ENCODE measurements around the gene CDK5RAP2.

DNA sequence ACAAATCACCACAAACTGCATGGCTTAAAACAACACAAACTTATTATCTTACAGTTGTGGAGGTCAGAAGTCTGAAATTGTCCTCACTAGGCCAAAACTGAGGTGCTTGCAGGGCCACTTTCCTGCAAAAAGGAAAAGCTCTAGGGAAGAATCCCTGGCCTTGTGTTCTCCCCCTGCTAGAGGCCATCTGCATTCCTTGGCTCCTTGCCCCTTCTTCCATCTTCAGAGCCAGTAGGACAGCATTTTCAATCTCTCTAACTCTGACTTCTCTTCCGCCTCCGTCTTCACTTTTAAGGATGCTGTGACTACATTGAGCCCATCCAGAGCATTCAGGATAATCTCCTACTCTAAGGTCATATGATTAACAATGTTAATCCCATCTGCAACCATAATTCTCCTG, 236.6 kb downstream of the CDK5RAP2 start:
- TF ChIP-seq ADNP (tag; IDR thresholded peaks at IDR 0.05) (no peak), ZNF124 (CRISPR knock-in tag; IDR thresholded peaks at IDR 0.05) (no peak), NR2C1 (IDR thresholded peaks at IDR 0.05) (no peak), NR2C1 (tag; IDR thresholded peaks at IDR 0.05) (no peak), SMARCA5 (IDR thresholded peaks at IDR 0.05) (no peak), FOXJ3 (CRISPR knock-in tag; IDR thresholded peaks at IDR 0.05) (no peak), RUNX1 (IDR thresholded peaks at IDR 0.05; ENCODE audit: low read depth) (no peak), SIN3A (IDR thresholded peaks at IDR 0.05; ENCODE audit: borderline replicate concordance in 2 of 2, control insufficient read depth in 1 of 2, low read depth in 2 of 2, low read length in 2 of 2) (no peak), TCF7L2 (IDR thresholded peaks at IDR 0.05; ENCODE audit: low read depth, low read length) (no peak), ZNF75A (CRISPR knock-in tag; IDR thresholded peaks at IDR 0.05) (no peak), HNRNPH1 (optimal IDR thresholded peaks at IDR 0.05; ENCODE audit: low read depth, low read length) (no peak), POLR3A (IDR thresholded peaks at IDR 0.05; ENCODE audit: borderline replicate concordance, extremely low read depth, insufficient read depth, insufficient read length) (no peak)
- TF ChIP-seq, protein P1, sequence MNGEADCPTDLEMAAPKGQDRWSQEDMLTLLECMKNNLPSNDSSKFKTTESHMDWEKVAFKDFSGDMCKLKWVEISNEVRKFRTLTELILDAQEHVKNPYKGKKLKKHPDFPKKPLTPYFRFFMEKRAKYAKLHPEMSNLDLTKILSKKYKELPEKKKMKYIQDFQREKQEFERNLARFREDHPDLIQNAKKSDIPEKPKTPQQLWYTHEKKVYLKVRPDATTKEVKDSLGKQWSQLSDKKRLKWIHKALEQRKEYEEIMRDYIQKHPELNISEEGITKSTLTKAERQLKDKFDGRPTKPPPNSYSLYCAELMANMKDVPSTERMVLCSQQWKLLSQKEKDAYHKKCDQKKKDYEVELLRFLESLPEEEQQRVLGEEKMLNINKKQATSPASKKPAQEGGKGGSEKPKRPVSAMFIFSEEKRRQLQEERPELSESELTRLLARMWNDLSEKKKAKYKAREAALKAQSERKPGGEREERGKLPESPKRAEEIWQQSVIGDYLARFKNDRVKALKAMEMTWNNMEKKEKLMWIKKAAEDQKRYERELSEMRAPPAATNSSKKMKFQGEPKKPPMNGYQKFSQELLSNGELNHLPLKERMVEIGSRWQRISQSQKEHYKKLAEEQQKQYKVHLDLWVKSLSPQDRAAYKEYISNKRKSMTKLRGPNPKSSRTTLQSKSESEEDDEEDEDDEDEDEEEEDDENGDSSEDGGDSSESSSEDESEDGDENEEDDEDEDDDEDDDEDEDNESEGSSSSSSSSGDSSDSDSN (IDR thresholded peaks at IDR 0.05; ENCODE audit: borderline replicate concordance in 1 of 2, low read depth in 2 of 2, low read length in 2 of 2): no peak
- TF ChIP-seq, protein P2, sequence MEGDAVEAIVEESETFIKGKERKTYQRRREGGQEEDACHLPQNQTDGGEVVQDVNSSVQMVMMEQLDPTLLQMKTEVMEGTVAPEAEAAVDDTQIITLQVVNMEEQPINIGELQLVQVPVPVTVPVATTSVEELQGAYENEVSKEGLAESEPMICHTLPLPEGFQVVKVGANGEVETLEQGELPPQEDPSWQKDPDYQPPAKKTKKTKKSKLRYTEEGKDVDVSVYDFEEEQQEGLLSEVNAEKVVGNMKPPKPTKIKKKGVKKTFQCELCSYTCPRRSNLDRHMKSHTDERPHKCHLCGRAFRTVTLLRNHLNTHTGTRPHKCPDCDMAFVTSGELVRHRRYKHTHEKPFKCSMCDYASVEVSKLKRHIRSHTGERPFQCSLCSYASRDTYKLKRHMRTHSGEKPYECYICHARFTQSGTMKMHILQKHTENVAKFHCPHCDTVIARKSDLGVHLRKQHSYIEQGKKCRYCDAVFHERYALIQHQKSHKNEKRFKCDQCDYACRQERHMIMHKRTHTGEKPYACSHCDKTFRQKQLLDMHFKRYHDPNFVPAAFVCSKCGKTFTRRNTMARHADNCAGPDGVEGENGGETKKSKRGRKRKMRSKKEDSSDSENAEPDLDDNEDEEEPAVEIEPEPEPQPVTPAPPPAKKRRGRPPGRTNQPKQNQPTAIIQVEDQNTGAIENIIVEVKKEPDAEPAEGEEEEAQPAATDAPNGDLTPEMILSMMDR (IDR thresholded peaks at IDR 0.05 in 2 of 3, conservative IDR thresholded peaks at IDR 0.05 in 1 of 3; ENCODE audit: insufficient read depth in 2 of 3, low read depth in 1 of 3, low read length in 3 of 3): no peak

All from K562 (cell line).